GM19239 (cell line): Measurements from ENCODE around the gene CYP27A1.

Experiments
- DNase-seq: peaks from one replicate; pipeline ENCODE4 v3.0.0; 2011; ENCODE audit warnings: low spot score; ENCODE audit not compliant: insufficient read length
- FAIRE-seq: peaks from 2 replicates; lab custom pipeline; 2011; peaks lifted over from hg19 to GRCh38; lab: Jason Lieb, UNC

Gene CYP27A1

DNA sequence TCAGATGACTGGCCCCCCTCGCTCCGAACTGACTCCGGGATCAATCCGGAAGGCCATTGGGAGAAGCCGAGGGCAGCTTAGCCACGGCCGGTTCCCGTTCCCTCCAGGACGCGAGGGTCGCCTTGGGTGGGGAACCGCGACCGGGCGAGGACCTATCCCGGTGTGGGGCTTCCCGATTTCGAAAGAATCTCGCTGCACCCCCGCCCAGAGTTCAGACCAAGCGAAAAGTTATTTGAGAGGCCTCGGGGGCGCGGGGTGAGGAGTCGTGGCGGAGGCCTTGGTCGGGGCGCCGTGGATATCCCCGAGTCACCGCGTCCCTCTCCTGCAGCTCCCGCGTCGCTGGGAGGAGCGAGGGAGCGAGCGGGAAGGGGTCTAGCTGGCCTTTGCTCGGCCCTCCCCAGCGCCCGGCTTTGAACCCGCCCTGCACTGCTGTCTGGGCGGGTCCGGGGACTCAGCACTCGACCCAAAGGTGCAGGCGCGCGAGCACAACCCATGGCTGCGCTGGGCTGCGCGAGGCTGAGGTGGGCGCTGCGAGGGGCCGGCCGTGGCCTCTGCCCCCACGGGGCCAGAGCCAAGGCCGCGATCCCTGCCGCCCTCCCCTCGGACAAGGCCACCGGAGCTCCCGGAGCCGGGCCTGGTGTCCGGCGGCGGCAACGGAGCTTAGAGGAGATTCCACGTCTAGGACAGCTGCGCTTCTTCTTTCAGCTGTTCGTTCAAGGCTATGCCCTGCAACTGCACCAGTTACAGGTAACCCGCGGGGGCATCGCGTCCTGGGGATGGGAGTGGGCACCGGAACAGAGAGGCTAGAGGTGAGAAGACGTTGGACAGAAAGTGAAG, at the start of gene CYP27A1:
CYP27A1 (plus strand) TSS at position 457 of the 837 bp plus-strand sequence; CDS start at position 493, 36 bp downstream.
- DNase-seq (no peak), FAIRE-seq (no peak)

DNA sequence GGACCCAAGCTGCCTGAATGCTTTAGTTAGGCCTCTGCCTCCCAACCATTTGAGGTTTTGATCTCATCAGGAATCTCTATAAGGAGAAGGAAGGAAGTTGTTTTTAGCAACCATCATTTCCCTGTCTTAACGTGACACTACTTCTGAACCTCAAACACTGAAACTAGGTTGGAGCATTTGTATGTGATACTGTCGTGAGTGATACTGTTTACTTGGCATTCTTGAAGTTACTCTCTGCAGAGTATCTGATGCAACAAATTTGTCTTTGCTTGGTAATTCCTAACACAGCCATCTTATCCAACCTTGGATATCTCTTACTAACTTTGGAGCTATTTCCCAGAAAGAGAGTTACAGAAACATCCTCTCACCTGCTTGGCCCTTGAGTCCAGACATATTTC, 49.2 kb upstream of the CYP27A1 start:
- FAIRE-seq (no peak), DNase-seq (no peak)

DNA sequence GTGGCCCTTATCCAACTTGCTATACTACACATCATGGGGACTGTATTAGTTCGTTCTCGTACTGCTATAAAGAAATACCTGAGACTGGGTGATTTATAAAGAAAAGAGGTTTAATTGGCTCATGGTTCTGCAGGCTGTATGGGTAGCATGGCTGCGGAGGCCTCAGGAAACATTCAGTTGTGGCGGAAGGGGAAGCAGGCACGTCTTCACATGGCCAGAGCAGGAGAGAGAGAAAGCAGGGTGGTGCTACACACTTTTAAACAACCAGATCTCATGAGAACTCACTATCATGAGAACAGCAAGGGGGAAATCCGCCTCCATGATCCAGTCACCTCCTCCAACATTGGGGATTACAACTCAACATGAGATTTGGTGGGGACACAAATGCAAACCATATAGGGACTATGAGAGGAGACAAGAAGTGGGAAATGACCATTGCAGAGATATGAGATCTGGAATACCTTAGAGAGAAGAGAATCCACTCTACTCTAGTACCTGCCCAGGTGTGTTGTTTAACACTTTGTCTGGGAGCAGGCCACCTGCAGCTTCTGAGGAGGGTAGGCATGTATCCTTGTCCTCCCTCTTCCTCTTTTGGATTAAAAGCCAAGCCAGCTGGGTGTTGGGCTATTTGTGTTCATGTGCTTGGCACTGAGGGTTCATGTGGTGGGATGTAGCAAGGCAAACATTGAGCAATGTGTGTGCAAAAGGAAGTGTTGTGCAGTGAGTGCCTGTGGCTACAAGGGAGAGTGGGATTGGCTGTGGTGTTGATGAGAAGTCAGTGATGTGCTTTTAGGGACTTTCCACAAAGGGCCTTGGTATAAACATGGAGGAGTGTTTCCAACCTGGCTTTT, 48.6 kb upstream of the CYP27A1 start:
- no peak for FAIRE-seq
- no peak for DNase-seq

DNA sequence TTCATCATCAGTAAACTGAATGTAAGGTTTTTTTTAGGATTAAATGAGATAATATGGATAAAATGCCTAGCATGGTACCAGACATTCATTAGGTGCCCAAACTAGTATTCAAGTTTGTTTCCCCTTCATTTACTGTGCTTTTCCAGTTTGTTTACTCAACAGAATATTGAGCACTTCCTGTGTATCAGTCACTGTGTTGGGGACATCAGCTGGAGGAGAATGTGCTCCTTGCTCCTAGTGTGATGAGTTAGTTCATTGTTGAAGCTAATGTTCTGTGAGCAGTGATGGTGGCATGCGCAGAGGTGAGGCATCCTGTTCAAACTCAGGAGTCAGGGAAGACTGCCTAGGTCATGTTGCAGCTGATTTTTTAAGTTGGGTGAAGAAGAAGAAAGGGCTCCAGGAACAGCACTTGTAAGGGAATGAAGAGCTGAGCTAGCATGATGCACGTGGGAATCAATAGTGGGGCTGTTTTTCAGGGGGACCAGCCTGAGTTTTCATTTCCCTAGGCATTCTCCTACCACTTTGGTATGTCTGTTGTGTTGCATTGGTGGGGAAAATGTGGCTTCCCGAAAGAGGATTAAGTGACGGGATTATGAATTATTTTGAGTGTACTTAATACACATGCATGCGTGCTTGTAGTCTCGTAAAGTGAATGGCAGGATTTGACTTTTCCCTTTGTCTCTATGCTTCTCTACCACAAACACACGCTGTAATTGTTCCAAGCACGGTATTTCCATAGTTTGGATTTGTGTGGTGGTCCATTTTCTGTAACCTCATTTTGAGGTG, 47.6 kb upstream of the CYP27A1 start:
- DNase-seq = no peak
- FAIRE-seq = no peak

GRCh38 chr2:218736531-218736930, 45.4 kb upstream of the CYP27A1 start:
- DNase-seq (no peak), FAIRE-seq (no peak)

GRCh38 chr2:218743068-218743467, 38.9 kb upstream of the CYP27A1 start:
- peak; percentile 31 for FAIRE-seq
- DNase-seq = no peak

GRCh38 chr2:218744615-218745014, 37.3 kb upstream of the CYP27A1 start:
- FAIRE-seq (peak; percentile 42), DNase-seq (no peak)

GRCh38 chr2:218745160-218745558, 36.8 kb upstream of the CYP27A1 start:
- FAIRE-seq (no peak), DNase-seq (no peak)

GRCh38 chr2:218745559-218746469, 36.1 kb upstream of the CYP27A1 start:
- FAIRE-seq (no peak), DNase-seq (no peak)

GRCh38 chr2:218746470-218746795, 35.5 kb upstream of the CYP27A1 start:
- DNase-seq = no peak
- FAIRE-seq = no peak

- FAIRE-seq (no peak), DNase-seq (no peak)
Measured at GRCh38 chr2:218746960-218747359, 35.0 kb upstream of the CYP27A1 start.

DNA sequence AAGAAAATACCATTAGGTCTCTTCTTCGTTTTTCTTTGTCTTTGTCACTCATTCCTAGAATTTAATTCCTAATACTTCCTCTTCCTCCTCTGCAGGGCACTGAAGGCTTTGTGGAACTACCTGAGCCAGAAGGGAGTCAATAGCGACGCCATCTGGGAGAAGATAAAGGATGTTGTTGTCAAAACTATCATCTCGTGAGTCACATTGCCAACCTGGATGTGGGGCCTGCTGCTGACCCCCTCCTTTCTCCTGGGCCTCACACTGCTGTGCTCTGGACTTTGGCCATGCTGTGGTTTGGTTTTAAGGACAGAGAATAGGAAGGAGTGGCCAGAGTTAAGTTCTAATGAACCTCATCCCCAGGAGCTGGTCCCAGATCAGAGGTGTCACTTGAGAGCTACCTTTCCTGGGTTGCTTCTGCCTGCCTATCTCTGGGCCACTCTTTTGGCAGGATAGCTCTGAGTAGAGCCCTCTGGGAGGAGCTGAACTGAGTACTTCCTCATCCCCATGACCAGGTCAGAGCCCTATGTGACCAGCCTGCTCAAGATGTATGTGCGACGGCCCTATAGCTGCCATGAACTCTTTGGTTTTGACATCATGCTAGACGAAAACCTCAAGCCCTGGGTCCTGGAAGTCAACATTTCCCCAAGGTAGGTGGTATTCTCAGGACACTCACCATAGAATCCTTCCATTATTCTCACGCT, 33.1 kb upstream of the CYP27A1 start:
- no peak for DNase-seq
- no peak for FAIRE-seq

DNA sequence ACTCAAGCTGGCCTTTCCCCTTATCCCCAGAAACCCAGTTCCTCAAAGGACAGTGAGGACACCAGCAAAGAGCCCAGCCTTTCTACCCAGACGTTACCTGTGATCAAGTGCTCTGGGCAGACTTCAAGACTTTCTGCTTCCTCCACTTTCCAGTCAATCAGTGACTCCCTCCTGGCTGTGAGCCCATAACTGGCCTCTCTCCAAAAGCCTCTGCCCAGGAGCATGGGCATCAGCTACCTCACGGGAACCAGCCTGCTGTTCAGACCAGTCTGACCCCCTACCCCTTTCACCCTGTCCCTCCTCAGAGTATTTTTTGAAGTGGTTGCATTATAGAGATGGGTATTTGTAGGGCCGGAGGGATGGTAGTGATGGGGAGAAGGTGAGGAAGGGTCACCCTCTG, 27.7 kb upstream of the CYP27A1 start:
- DNase-seq = no peak
- no peak for FAIRE-seq

DNA sequence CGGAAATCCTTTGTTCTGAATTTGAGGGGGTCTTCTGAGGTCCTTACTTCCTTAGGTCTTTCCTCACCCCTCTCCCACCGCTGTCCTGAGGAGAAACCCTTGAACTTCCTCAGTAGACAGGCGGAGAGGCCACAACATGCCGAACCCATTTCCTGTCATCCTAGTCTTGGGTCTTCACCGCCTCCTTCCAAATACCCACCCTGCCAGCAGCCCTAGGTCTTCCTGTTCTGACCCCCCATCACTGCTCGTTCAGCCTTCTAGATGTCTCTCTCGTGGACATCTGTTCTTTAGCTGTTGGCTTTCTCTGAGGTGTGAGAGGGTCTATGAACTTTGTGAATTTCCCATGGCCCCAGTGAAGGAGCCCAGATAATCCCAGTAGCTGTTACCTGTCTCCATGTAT, 27.2 kb upstream of the CYP27A1 start:
- no peak for FAIRE-seq

DNA sequence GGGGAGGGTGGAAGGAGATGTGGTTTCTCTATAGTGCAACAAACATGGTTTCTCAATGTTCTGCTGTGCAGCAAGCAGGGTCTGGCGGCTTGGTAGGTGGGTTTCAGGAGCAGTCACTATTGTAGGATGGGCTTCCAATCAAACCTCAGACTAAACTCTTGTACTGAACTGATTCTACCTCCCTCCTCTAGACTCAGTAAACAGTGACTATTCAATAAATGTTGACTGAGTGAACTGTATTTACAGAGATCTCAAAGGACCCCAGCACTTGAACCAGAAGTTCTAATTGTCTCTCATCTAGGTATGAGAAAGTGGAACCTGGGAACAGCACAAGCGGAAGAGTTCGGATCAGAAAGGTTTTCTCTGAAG, 26.8 kb upstream of the CYP27A1 start:
- DNase-seq = no peak
- FAIRE-seq = peak; percentile 31

More for the DNA sequence above, 27.2 kb upstream of the CYP27A1 start:
- no peak for DNase-seq

DNA sequence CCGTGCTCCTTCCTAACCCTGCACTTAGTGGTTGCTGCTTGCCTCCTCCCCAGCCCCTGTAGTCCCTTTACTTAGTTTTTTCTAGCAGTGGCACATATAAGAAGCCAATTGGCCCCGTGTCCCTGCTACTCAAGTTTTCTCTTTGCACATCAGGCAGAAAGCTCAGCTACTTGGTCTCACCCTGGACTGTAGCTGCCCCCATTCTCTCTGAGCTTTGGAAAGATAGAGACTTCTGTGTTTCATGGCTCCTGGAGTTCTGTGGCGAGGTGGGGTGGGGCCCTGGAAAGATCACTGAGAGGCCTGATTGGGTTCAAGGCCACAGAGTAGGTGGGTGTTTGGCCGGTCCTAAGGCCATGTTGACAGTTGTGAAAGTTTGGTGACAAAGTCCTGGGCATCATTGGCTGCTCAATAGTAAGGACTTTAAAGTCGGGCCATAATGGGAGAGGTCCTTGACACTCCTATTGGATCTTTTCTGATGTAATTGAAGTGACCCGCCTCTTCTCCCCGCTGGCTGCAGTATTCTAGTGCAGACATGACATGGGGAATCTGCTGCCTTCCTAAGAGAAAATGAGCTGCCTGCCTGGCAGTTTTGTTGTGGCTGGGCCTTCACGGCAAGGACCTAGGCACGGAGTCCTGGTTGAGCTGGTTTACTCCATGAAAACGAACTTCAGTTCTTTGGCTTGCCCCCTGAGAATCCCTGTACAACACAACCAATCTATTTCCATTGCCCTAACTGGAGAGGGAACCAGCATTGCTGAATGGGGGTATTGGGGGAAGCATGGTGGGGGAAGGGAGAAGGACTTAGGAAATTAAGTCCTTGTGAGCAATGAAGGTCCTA, 26.2 kb upstream of the CYP27A1 start:
- DNase-seq (no peak), FAIRE-seq (no peak)

DNA sequence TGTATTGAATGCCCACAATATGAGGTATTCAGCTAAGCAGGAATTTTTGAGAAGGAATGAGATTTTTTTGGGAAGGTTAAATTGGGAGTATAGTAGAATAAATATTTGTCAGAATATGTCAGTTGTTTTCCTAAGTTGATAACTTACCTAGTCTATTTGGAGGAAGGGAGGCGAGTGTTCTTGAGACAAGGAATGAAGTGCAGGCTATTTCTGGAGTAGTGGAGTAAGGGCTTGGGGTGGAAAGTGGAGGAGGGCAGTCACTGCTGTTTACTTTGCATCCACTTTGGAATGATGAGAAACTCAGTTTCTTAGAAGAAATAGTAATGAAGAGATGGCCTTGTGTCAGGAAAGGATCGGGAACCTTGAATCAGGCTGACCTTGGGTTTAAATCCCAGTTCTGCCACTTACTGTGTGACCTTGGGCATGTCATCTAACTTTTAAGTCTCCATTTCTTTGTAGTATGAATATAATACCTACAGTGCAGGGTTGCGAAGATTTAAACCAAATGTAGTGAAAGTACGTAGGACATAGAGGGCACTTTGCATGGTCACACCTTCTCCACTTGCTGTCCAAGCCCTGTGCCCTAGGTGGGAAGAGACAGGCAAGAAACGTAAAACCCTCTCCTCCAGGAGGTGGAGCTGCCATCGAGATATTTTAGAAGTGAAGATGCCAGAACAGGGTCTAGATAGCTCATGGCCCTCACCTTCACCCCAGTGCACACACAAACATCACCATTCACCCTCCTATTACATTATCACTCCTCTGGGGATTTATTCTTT, 25.2 kb upstream of the CYP27A1 start:
- FAIRE-seq (no peak), DNase-seq (no peak)
